Endodermal cell (in vitro differentiated cells): ENCODE measurements around the gene RILP. TPM values are rescaled to one million over a fixed set of nuclear protein-coding genes. Genes with fewer than 3 reads are reported as not detected.

Experiments used
- DNase-seq: peaks from one replicate; pipeline ENCODE4 v3.0.0-alpha.2; 2017
- H3K27ac ChIP-seq: 2 replicates; pipeline ENCODE4 v1.5.1; 2013; ENCODE audit warnings: mild to moderate bottlenecking, low read depth, low read length, moderate library complexity
- H3K27me3 ChIP-seq: 2 replicates; pipeline ENCODE4 v1.6.1; 2013; ENCODE audit warnings: mild to moderate bottlenecking, low read length, moderate library complexity; ENCODE audit not compliant: insufficient read depth, control insufficient read depth, poor library complexity, severe bottlenecking
- H3K36me3 ChIP-seq: 2 replicates; pipeline ENCODE4 v1.7.0; 2013; ENCODE audit warnings: mild to moderate bottlenecking, low read length, moderate library complexity; ENCODE audit not compliant: control insufficient read depth, insufficient read depth
- H3K4me1 ChIP-seq: one replicate; pipeline ENCODE4 v1.7.0; 2013; ENCODE audit warnings: low read length; ENCODE audit not compliant: control insufficient read depth, insufficient read depth
- H3K4me3 ChIP-seq: 2 replicates; pipeline ENCODE4 v1.5.1; 2013; ENCODE audit warnings: mild to moderate bottlenecking, low read length, moderate library complexity
- H3K9ac ChIP-seq: 2 replicates; pipeline ENCODE4 v1.6.1; 2013; ENCODE audit warnings: mild to moderate bottlenecking, low read length, moderate library complexity; ENCODE audit not compliant: poor library complexity, severe bottlenecking; ENCODE audit errors: extremely low read depth
- H3K9me3 ChIP-seq: 2 replicates; pipeline ENCODE4 v1.6.1; 2013; ENCODE audit warnings: mild to moderate bottlenecking, low read length, moderate library complexity; ENCODE audit not compliant: control insufficient read depth
- H3K27ac Mint-ChIP-seq: 2 replicates; pipeline ENCODE4 v1.8.0; 2020; ENCODE audit warnings: mixed read lengths
- H3K27me3 Mint-ChIP-seq: 2 replicates; pipeline ENCODE4 v1.8.0; 2021; ENCODE audit warnings: mild to moderate bottlenecking, mixed read lengths; ENCODE audit not compliant: insufficient read depth
- H3K36me3 Mint-ChIP-seq: 2 replicates; pipeline ENCODE4 v1.8.0; 2020; ENCODE audit warnings: low read depth, mixed read lengths
- H3K4me1 Mint-ChIP-seq: 2 replicates; pipeline ENCODE4 v1.8.0; 2020; ENCODE audit warnings: mixed read lengths
- H3K4me3 Mint-ChIP-seq: 2 replicates; pipeline ENCODE4 v1.8.0; 2020; ENCODE audit warnings: mild to moderate bottlenecking, moderate library complexity, mixed read lengths
- H3K9me3 Mint-ChIP-seq: 2 replicates; pipeline ENCODE4 v1.8.0; 2020; ENCODE audit warnings: mild to moderate bottlenecking, mixed read lengths
- CTCF ChIP-seq: fragments of 200-600 bp; sonication (generic); conservative IDR thresholded peaks from 2 replicates; pipeline ENCODE4 v1.5.0; 2021; ENCODE audit warnings: antibody characterized with exemption, mild to moderate bottlenecking
- WGBS, 2 experiments: methylation state at CpG; one replicate each; pipeline versions ENCODE4 v1.1.5 to v1.1.7; 2013; ENCODE audit warnings: missing lambda C conversion rate in 2 of 2, mixed read lengths in 1 of 2; ENCODE audit not compliant: insufficient coverage in 1 of 2, insufficient read length in 1 of 2; 5-methylcytosine and 5-hydroxymethylcytosine counted together
- total RNA-seq, 2 donors: library from RNA; stranded (reverse); fragmentation: NEBNext Ultra II Directional in 1 of 2; extraction: Animal tissue kit (Norgen Biotek cat#: 25700) in 1 of 2; gene quantifications; 2 replicates in 1 of 2; 3 replicates in 1 of 2; pipeline ENCODE4 v1.2.1, GENCODE V29; 2021

Gene RILP
- total RNA-seq, 2 donors from 2014 or later = 1.1 to 3.1 TPM

DNA sequence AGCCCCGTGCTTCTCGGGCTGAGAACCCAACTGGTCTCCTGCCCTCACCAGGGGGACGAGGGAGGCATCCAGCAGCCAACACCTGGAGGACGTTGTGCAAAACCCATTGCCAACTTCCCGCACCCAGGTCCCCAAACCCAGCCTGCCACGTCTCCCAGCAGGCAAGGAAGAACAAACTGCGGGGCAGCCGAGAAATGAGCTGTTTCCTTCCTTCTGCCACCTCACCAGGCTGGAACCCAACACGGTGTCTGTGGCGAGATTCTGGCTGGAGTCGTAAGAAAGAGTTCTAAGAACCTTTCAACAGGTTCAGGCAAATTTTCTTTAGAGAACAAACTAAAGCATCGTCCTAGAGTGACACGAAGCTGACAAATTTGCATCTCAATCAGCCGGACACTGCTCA lies 24.6 kb downstream of the RILP start:
- TF ChIP-seq CTCF = no peak
- no peak overlapping the region for H3K27ac ChIP-seq
- H3K9ac ChIP-seq = no peak overlapping the region
- 90 to 92% methylated on average over 13 to 14 of the region's 14 CpGs for whole genome bisulfite sequencing, 2 experiments
- Mint-ChIP-seq H3K4me1 (peaks cover 26% of the 10 kb centered on the region), H3K9me3 (no peaks in the 10 kb centered on the region), H3K36me3 (peaks cover 4% of the 10 kb centered on the region), H3K4me3 (no peak overlapping the region), H3K27me3 (peaks cover 15% of the 10 kb centered on the region), H3K27ac (no peak overlapping the region)
- peaks cover 16% of the 10 kb centered on the region for H3K27me3 ChIP-seq
- no peak for DNase-seq
- no peaks in the 10 kb centered on the region for H3K36me3 ChIP-seq
- H3K4me3 ChIP-seq = no peak overlapping the region
- no peaks in the 10 kb centered on the region for H3K4me1 ChIP-seq
- H3K9me3 ChIP-seq = no peaks in the 10 kb centered on the region

GRCh38 chr17:1624650-1625049 lies 25.0 kb downstream of the RILP start:
- no peaks in the 10 kb centered on the region for H3K9me3 Mint-ChIP-seq
- peaks cover 14% of the 10 kb centered on the region for H3K27me3 Mint-ChIP-seq
- Histone ChIP-seq H3K27ac (no peak overlapping the region), H3K27me3 (peaks cover 12% of the 10 kb centered on the region), H3K4me1 (no peaks in the 10 kb centered on the region), H3K9ac (no peak overlapping the region), H3K4me3 (no peak overlapping the region), H3K36me3 (no peaks in the 10 kb centered on the region), H3K9me3 (no peaks in the 10 kb centered on the region)
- TF ChIP-seq CTCF = no peak
- DNase-seq = no peak
- H3K27ac Mint-ChIP-seq = no peak overlapping the region
- H3K4me3 Mint-ChIP-seq = no peak overlapping the region
- H3K36me3 Mint-ChIP-seq = peaks cover 4% of the 10 kb centered on the region
- peaks cover 26% of the 10 kb centered on the region for H3K4me1 Mint-ChIP-seq
- WGBS, 2 experiments = 79 to 88% methylated on average over 9 to 12 of the region's 12 CpGs

GRCh38 chr17:1623057-1623630 lies 26.5 kb downstream of the RILP start:
- Histone ChIP-seq H3K36me3 (no peaks in the 10 kb centered on the region), H3K4me3 (no peak overlapping the region), H3K9me3 (no peaks in the 10 kb centered on the region), H3K9ac (no peak overlapping the region), H3K27me3 (peaks cover 9% of the 10 kb centered on the region), H3K4me1 (no peaks in the 10 kb centered on the region), H3K27ac (no peak overlapping the region)
- no peak for DNase-seq
- Mint-ChIP-seq H3K4me1 (peaks cover 26% of the 10 kb centered on the region), H3K36me3 (peaks cover 4% of the 10 kb centered on the region), H3K4me3 (no peak overlapping the region), H3K27ac (no peak overlapping the region), H3K27me3 (peaks cover 14% of the 10 kb centered on the region), H3K9me3 (no peaks in the 10 kb centered on the region)
- WGBS, 2 experiments = 89 to 96% methylated on average over 7 to 14 of the region's 14 CpGs
- TF ChIP-seq CTCF = no peak
